Measurements from ENCODE around the gene POLR3C.
A peak's percentile ranks its signal among the peaks of the same experiment; 100 is the strongest.

Gene POLR3C

GRCh38 chr1:145871994-145872924, 48.3 kb downstream of the POLR3C start:
- DNase-seq: peak; percentile 76

- DNase-seq: no peak
These were observed 50.6 kb downstream of the POLR3C start for GRCh38 chr1:145874646-145875045.

GRCh38 chr1:145877923-145878486, 54.0 kb downstream of the POLR3C start:
- DNase-seq: peak; percentile 18

GRCh38 chr1:145878724-145879123, 54.7 kb downstream of the POLR3C start:
- no peak for DNase-seq

GRCh38 chr1:145879775-145880174, 55.8 kb downstream of the POLR3C start:
- peak; percentile 69 for DNase-seq

GRCh38 chr1:145884675-145885074, 60.7 kb downstream of the POLR3C start:
- no peak for DNase-seq

- peak; percentile 93 for DNase-seq
These were observed 61.8 kb downstream of the POLR3C start, which contains the start of gene ANKRD35 for GRCh38 chr1:145885738-145886287. TSS of gene ANKRD35 (minus strand) at chr1:145885866. CDS start at chr1:145885758, 108 bp downstream.

- DNase-seq: peak; percentile 34
These were observed 62.4 kb downstream of the POLR3C start for GRCh38 chr1:145886390-145886789.

- no peak for DNase-seq
These were observed 62.8 kb downstream of the POLR3C start for GRCh38 chr1:145886816-145887215.

- no peak for DNase-seq
These were observed 63.6 kb downstream of the POLR3C start for GRCh38 chr1:145887631-145888030.

GRCh38 chr1:145889722-145890121, 65.7 kb downstream of the POLR3C start:
- no peak for DNase-seq

- no peak for DNase-seq
These were observed 67.1 kb downstream of the POLR3C start for GRCh38 chr1:145891143-145891542.

GRCh38 chr1:145891587-145892485, 67.8 kb downstream of the POLR3C start:
- DNase-seq: peak; percentile 82

- peak; percentile 90 for DNase-seq
These were observed 68.6 kb downstream of the POLR3C start for GRCh38 chr1:145892486-145893087.

GRCh38 chr1:145893306-145894055, 69.5 kb downstream of the POLR3C start:
- DNase-seq: no peak
